NCI-H2107 treated with DMSO at 0.1 percent for 48 hours (cell line): ENCODE measurements around the gene CFL1.
A peak's percentile ranks its signal among the peaks of the same experiment; 100 is the strongest.

Source experiments
- DNase-seq: peaks from one replicate; lab custom pipeline; 2025; ENCODE audit not compliant: unreplicated experiment; lab: John Stamatoyannopoulos, UW

Gene CFL1

DNA sequence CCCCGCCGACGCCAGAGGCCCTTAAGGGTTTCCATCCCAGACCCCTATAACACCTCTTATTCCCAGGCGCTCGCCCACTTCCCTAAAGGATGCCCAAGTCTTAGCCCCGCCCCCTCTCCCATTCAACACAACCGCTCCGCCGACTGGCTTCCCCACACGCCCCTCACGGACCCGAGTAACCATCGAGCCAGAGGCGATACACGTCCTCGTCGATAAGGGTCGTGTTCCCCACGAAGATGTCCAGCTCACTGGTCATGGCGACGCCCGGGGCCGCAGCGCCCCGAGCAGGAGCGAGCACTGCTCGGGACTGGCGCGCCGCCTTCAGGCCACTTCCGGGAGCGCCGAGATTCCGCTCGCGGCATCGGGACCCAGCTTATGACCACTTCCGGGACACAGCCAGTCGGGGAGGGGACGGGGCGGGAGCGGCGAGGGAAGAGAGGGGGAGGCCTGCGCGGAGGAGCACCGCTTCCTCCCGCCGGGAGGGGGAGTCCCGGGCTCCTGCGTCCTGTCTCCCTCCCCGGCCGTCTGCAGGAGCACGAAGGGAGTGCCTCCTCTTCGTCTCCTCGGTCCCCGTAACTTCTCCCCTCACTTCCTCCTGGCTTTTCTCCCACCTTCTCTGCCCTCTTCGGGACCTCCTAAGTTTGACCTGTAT lies 30.3 kb upstream of the CFL1 start, which contains the start of gene FIBP:
Gene FIBP, minus strand, starts transcription at position 309 of the 652 bp plus-strand sequence. Its CDS starts 53 bp downstream, at position 256.
- peak; percentile 81 for DNase-seq

DNA sequence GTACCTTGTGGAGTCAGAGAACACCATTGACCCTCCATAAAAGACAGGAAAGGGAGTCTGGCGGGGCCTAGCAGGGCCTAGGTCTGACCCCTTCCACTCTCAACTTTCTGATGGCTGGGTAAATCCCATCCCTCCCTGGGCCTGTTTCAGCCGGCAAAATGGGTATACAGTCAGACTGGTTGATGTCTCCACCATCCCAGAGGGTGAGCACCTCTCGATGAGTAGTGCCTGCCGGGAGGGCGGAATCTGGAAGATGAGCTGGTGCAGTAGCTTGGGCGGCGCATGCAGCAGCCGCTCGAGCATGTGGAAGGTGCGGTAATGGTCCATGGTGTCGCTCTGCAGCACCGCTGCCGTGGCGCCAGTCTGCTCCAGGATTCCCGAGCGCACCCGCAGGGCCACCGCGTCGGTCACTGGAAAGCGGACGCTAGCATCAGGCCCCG lies 29.8 kb upstream of the CFL1 start:
- peak; percentile 44 for DNase-seq

GRCh38 chr11:65886826-65887722 lies 29.1 kb upstream of the CFL1 start:
- DNase-seq = no peak

GRCh38 chr11:65885808-65886536 lies 28.0 kb upstream of the CFL1 start:
- DNase-seq = no peak

DNA sequence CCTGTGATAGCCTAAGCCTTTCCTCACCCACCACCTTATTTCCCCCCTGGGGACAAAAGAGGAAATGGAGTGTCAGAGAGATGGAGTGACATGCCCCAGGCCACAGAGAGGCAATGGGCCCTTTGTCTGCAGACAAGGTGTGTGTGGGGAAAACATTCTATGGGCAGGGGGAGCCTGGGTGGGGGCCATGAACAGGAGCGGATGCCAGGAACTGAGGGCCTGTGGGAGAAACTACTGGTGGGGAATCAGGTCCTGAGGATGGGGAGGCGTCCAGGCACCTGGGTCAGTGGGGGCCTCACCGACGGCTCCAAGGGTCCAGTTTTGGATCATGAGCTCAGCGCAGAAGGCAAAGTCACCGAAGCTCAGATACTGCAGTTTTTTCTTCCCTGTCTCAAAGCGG lies 27.3 kb upstream of the CFL1 start:
- DNase-seq = no peak

DNA sequence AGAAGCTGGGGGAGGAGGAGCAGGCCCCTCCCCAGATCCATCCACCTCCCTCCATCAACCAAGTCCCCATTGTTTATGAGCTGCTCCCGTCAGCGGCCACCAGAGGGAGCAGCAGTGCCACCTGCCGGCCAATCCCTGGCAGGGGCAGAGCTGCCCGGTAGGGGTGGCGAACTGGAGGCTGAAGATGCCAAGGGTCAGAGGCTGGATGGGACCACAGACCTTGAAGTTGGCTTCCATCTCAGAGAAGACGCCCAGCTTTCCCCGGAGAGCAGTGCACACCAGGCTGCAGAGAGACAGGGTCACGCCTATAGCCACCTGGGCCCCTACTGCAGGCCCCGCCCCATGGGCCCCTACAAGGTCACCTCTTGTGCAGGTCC lies 26.7 kb upstream of the CFL1 start:
- peak; percentile 60 for DNase-seq

DNA sequence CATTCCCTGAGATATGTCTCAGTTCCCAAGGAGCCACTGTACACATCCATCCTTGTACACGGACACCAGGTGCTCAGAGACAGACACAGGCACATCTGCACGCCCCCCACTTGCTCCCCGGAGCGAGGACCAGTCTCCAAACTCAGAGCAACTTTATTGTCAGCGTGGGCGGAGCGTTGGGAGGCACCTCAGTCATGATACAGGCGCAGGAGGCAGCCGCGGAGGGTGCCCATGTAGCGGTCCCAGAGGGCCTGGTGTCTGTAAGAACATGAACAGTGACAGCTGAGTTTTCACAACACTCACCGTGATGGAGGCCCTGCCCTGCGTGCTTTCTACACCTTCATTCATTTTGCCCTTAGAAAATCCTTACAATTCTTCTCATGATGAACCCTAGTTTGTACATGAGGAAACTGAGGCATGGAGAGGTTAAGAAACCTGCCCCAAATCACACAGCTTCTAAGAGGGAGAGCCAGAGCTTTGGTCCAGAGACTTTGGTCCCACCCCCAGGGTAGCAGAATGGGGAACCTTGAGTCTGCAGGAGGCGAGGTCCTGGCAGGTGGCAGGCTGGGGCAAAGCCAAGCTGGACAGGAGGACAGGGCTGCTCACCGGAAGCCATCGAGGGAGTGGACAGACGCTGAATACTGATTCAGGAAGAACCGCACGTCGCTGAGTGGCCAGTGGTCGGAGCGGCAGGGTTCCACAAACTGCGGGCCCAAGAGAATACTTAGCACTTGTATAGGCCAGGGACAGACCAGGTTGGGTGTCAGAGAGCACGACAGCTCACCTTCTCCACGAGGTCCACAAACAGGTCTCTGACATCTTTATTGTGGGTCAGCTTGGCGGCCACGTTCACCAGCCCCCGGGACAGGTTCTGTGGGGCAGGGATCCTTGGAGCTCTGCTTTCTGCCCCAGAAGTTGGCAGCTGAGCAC lies 26.1 kb upstream of the CFL1 start:
- DNase-seq = no peak

DNA sequence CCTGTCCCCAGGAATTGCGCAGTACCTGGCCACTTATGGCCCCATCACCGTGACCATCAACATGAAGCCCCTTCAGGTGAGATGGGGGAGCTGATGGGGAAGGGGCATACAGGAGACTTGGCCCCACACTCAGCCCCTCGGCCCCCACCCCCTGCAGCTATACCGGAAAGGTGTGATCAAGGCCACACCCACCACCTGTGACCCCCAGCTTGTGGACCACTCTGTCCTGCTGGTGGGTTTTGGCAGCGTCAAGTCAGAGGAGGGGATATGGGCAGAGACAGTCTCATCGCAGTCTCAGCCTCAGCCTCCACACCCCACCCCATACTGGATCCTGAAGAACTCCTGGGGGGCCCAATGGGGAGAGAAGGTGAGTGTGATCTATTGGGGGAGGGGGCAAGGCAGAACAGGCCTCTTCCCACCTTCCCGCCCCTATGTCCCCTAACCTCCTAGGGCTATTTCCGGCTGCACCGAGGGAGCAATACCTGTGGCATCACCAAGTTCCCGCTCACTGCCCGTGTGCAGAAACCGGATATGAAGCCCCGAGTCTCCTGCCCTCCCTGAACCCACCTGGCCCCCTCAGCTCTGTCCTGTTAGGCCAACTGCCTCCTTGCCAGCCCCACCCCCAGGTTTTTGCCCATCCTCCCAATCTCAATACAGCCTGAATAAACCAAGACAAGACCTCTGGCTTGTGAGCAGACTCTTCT lies 25.2 kb upstream of the CFL1 start:
- DNase-seq = no peak

DNA sequence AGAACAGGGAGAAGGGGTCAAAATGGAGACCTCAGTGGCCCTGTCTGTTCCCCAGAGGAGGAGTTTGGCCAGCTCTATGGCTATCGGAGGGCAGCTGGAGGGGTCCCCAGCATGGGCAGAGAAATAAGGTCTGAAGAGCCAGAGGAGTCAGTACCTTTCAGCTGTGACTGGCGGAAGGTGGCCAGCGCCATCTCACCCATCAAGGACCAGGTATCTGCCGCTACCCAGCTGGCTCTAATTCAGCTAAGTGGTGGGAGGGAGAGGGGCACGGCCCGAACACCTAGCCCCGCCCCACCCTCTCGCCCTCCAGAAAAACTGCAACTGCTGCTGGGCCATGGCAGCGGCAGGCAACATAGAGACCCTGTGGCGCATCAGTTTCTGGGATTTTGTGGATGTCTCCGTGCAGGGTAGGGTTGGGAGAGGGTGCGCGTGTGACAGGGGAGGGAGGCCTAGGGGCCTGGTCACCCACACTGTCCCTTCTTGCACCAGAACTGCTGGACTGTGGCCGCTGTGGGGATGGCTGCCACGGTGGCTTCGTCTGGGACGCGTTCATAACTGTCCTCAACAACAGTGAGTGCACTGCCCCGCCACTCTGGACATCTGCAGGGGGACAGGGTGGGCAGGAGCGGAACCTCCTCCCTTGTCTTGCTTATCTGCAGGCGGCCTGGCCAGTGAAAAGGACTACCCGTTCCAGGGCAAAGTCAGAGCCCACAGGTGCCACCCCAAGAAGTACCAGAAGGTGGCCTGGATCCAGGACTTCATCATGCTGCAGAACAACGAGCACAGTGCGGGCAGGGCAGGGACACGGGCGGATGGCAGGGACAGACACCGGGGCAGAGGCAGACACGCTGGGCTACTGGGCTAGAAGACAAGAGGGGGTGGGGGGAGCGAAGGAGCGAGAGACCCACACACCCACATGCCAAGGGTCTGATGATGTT lies 24.4 kb upstream of the CFL1 start:
- DNase-seq = no peak

- DNase-seq = no peak
Measured at GRCh38 chr11:65880844-65881421, 23.0 kb upstream of the CFL1 start.

GRCh38 chr11:65880027-65880426 lies 22.0 kb upstream of the CFL1 start:
- DNase-seq = no peak

- no peak for DNase-seq
Measured at GRCh38 chr11:65879617-65880016, 21.6 kb upstream of the CFL1 start, which contains the start of gene CTSW. TSS of gene CTSW (plus strand) at chr11:65879837. CDS start at chr11:65879855, 18 bp downstream.

DNA sequence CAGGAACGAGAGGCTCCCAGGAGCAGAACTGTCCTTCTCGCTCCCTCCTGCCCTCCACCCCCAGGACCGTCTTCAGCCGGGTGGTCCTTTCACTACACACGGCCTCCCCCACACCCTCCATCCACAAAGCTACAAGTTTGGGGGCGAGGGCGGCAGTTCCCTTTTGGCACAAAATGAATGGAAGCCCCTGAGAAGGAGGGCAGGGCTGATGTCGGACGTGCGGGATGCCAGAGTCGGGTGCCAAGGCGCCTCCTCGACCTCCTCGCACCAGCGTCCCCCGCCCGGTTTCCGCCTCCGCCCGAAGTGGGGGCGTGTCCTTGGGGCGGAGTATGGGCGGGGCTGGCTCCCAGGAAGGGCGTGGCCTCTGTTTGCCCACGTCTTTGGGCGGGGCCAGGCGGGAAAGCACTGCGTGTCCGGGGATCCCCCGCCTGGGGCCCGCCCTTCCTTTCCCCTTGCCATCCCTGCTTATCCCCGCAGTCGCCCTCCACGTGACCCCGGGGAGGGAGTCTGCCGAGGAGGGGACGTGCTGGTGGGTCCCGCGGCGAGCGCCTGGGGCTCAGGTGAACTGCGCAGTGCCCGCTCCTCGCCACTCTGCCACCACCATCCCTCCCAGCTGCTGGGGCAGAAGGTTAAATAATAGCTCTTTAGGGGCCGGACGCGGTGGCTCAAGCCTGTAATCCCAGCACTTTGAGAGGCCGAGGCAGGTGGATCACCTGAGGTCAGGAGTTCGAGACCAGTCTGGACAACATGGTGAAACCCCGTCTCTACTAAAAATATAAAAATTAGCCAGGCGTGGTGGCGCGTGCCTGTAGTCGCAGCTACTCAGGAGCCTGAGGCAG lies 15.6 kb upstream of the CFL1 start:
- peak; percentile 30 for DNase-seq

DNA sequence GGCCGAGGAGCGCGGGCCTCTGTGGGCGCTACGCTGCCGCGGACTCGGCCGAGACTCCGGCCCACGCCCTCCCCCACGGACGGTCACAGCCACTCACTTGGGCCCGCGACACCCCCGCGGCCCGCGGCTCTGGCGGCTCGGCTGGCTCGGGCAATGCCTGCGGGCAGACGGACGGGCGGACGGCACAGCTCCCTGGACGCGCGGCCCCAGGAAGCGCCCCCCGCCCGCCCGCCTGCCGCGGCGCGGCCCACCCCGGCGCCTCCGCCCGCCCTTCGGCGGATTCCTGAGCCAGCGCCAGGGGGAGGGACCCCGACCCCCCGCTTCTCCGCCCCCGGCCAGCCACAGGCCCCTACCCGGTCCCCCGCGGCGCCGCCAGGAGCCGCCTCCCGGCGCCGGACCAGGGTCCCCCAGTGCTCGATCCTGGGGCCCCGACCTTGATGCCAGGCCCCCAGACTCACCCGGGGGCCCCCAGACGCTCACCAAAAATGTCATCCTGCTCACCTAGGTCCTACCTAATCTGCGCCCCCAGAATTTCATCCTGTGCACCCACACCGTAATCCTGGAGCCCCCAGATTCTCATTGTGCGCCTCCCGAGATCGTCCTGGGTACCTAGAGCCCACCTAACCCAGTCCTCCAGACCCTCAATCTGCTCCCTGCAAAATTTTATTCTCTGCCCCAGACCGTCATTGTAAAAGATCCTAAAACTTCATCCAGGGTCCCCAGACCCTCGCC lies 14.8 kb upstream of the CFL1 start, which contains the start of gene EFEMP2:
Gene EFEMP2, minus strand, starts transcription at position 215 of the 732 bp plus-strand sequence. CDS start 446 bp downstream, outside the sequence.
- DNase-seq = no peak

DNA sequence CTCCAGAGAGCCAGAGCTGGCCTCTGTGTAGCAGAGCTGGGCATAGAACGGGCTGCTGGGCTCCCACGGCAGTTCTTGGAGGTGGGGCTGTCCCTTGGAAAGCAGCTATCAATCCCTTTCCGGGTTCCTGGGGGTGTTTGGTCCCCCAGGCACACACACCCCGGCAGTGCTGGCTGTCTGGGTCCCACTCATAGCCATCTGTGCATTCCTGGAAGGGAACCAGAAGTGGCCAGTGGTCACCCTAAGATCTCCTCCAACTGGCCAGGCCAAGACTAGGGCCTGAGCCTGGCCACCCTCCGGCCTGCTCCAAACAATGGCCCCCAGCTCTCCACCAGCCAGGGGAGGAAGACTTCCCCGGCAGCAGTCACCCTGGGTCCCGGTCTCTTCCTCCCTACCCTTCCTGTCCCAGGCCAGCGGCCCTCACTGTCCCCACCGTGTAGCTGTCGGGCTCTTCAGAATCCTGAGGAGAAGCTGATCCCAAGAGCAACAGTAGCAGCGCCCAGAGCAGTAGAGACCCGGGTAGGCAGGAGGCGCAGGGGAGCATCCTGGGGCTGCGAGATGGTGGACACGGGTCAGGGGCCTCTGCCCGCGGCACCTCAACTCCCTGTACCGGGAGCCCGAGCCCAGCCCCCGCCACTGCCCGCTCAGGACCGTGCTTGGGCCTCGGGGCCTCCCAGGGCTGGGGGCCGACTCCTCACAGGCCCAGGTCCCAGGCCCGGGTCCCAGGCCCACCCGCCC lies 14.0 kb upstream of the CFL1 start:
- no peak for DNase-seq
